NOMO-1 treated with DMSO at 0.1 percent for 48 hours (cell line): ENCODE data around the gene HPS4.
A peak's percentile ranks its signal among the peaks of the same experiment; 100 is the strongest.

Experiments
- DNase-seq: peaks from one replicate; lab custom pipeline; 2025; ENCODE audit not compliant: unreplicated experiment; lab: John Stamatoyannopoulos, UW

Gene HPS4

DNA sequence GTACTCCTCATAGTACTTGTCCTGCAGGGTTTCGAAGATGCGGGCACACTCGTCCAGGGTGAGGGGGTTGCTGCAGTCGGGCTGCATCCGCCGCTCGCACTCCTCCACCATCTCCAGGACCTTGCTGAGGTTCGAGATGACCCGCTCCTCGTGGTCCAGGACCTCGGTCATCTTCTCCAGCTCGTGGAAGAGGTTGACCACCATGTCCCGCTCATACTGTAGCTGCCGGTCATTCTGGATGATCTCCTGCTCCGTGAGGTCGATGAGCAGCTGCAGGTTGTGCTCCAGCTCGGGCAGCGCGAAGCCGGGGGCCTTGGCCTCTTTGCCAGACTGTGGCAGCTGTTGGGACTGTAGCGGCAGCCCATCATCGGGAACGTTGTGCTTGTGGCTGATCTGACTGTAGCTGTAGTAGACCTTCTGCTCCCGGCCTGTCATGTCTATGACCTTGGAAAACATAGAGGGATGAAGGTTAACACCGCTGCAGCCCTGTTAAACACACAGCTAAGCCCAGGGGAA, 15.7 kb upstream of the HPS4 start:
- DNase-seq, result no peak

DNA sequence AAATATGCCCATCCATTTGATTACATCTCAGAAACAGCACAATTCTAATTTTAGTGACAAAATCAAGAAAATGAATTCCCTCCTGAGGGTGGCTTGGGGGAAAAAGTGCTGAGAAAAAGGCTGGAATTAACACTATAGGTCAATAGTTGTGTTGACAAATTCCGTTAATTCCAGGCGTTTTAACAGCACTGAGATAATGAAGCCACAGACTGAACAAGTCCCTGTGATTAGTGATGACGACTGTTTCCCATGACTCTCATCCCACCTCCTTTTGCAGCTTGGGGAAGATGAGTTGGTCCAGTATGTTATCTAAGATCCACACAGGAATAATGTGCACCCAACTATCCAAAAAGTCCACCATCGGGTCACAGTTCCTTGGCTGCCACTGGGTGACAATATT, 12.9 kb upstream of the HPS4 start:
- DNase-seq, result no peak

DNA sequence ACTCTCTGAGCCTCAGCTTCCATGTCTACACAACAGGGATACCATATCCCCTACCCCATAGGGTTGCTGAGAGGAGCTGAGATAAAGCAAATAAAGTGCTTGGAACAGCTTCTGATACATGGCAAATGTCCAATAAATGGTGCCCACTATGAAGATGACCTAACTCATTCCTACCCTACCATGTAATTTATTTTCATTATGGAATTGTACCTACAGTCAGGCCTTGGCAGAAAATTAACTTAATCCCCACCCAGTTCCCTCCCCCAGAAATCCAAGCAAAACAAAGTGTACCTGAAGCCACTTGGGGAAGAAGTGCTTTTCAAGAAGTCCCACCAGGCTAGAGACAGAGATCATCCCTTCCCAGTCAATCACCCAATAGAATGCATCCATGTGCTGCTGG, 10.9 kb upstream of the HPS4 start:
- DNase-seq, result no peak

- DNase-seq, result no peak
Observed at GRCh38 chr22:26492220-26492619, 8.6 kb upstream of the HPS4 start.

DNA sequence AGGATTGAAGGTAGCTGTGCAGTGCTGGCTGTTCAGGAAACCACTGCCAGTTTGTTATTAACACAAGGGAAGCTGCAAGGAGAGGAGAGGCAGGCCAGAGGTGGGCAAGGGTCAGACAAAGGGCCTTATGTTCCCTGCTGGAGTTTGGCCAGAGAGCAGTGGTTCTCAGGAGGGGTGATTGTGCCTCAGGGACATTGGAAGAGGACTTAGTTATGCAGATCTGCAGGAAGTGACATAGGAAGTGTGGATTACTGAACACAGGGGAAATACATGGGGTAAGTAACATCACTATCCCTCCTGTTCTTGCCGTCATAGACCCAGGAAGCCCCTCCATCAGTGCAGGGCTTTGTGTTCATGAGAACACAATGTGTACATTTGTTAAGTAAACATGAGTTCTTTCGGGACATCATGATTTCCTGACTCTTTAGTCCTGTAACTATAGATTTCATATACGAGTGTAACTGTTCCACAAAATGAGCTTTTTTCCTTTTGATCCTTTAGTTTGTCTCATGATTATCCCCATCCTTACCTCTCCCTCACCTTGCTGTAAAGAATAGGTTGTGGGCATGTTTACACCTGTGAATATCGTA, 6.0 kb upstream of the HPS4 start:
- no peak for DNase-seq

- DNase-seq, result no peak
Observed at GRCh38 chr22:26487996-26488395, 4.4 kb upstream of the HPS4 start.

DNA sequence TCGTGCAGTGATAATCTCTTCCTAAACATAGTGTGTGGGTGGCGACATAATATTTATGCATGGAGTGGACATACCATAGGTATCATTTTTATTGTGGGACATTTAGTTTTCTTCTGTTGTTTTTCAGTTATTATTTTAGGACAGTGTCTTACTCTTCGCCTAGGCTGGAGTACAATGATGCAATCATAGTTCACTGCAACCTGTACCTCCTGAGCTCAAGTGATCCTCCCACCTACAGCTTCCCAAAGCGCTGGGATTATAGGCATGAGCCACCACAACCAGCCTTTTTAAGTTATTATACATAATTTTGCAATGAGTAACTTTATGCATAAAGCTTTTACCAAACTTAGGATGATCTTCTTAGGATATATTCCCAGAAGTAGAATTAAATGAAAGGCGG, 2.8 kb upstream of the HPS4 start:
- DNase-seq, result no peak

GRCh38 chr22:26485806-26486390, 2.3 kb upstream of the HPS4 start:
- no peak for DNase-seq

- no peak for DNase-seq
Observed at GRCh38 chr22:26485013-26485412, 1.4 kb upstream of the HPS4 start.

DNA sequence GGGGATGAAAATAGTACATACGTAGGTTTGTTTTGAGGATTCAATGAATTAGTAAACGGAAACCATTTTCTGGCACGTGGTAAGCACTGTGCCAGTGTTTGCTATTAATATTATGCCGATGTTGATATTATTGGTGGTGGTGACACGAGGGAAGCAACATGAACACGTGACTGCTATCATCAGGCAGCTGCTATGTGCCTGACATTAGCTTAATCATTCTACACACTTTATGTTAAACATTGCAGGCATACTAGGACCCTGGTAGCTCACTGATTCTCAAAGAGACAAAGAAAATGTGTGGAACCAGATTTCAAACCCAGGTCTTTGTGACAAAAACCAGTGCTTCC, 750 bp upstream of the HPS4 start:
- no peak for DNase-seq

- no peak for DNase-seq
Observed at GRCh38 chr22:26483043-26483438, 542 bp downstream of the HPS4 start.

GRCh38 chr22:26482161-26482560, 1.4 kb downstream of the HPS4 start:
- peak; percentile 10 for DNase-seq

DNA sequence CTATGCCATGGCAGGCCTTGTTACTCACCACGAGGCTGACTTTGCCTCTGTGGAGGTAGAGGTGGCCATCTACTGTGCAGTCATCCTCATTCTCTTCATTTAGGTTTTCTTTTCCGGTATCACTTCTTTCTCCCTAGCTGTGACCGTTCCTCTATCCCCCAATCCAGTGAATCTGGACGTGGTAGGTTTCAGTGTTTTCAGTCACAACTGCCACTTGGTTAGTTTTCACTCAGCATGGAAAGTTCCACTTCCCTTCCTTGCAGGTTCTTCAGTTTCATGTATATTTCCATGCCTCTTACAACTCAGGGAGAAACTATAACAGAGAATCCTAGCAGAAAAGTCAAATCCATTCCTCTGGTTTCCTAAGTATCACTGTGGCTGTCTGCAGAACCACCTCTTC, 1.9 kb downstream of the HPS4 start:
- no peak for DNase-seq

DNA sequence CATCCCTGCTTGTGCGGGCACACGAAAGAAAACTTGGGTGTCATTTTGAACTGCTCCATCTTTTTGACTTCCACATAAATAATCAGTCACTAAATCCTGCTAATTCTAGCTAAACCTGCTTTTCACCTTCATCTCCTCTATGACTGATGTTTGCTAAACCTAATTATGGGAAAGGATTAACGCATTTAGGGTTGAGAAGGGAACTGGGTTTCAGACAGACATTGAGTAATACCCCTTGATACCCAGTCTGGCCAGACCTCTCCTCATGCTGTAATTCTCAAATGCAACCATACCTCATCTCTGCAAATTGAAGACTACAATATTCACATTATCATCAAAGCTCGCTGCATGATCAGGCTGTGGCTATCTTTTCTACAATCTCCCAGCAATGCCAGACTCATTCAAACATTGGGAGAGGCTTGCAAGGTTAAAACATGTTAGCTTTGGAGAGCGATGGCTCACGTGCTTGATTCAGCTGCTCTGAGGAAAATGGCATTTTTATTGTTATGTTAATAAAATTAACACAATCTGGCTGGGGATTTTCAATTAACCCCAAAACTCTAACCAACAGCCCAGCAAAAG, 2.4 kb downstream of the HPS4 start:
- DNase-seq, result no peak

DNA sequence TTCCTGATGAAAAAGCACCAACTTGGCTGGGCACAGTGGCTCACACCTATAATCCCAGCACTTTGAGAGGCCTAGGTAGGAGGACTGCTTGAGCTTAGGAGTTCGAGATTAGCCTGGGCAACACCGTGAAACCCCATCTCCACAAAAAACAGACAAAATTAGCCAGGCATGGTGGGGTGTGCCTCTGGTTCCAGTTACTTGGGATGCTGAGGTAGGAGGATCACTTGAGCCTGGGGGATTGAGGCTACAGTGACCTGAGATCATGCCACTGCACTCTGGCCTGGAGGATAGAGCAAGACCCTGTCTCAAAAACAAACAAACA, 3.0 kb downstream of the HPS4 start:
- no peak for DNase-seq

GRCh38 chr22:26479792-26480610, 3.6 kb downstream of the HPS4 start:
- DNase-seq, result peak; percentile 73

DNA sequence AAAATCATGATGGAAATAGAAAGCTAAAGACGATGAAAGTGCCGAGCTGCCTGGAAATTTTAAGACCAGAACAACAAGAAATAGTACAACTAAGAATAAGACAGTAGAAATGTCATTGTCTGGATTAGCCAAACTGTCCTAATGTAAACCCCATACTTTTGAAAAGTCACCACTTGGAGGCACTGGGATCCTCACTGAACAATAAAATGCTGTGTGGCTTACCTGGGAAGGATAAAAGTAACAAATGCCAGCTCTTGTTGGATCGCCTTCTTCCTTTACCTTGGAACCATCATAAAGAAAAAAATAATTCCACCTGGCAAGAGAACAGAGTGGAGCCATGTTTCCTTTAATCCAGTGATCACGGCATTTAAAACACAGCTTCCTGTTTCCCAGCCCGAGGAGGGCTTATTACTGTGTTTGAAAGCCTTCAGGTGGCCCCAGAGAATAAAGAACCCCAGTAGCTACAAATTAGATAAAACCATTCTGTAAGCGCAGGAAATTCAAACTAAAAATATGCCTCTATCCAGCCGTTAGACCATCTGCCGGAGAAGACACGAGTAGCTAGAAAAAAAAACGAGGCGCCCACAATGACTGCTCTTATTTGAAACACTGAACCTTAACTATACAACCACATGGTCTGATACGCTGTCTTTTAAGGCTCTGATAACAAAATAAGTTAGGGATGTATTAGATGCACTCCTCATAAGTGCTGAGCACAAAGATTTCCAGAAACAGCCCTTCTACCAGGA, 4.4 kb downstream of the HPS4 start:
- DNase-seq, result no peak

- DNase-seq, result no peak
Observed at GRCh38 chr22:26477341-26477731, 6.2 kb downstream of the HPS4 start.

- DNase-seq, result no peak
Observed at GRCh38 chr22:26476705-26477340, 6.8 kb downstream of the HPS4 start.

GRCh38 chr22:26474682-26475081, 8.9 kb downstream of the HPS4 start:
- DNase-seq, result peak; percentile 31

GRCh38 chr22:26471522-26471921, 12.1 kb downstream of the HPS4 start:
- no peak for DNase-seq
